ENCODE measurements around the gene TANGO2.

DNA sequence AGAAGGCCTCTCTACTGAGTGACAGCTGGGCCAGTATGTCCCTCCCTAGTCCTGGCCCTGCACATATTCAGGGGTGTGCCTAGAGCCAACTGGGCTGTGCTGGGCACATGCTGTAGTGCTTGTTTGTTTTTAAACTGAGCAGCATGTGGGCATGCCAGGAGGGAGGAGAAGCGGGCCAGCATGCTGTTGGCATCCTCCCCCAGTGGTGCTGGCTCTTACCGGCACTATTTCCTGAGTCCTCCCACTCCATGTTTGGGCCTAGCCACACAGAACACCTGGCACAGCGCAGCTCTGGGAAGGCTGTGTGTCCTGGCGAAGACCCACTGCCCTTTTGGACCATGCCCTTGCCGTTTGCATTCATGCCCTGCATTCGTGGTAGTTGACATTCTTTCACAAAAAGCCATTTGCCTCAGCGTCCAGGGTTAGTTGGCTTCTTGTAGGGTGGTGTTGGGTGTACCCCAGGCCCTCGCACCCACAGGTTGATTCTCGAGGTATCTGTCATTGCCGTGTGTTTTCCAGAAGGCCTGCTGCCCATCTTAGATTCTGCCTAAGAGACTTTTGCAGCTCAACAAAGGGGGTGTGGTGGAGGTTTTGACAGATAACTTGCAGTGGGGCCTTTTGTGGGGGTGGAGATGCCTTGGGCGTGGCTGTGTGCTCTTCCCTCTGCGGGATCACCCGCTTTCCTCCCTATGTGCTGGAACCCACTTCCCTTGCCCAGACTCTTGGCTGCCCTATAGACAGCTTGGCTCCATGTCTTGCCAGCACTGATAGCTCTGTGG lies 72.7 kb downstream of the TANGO2 start:
- TF ChIP-seq, protein P1, sequence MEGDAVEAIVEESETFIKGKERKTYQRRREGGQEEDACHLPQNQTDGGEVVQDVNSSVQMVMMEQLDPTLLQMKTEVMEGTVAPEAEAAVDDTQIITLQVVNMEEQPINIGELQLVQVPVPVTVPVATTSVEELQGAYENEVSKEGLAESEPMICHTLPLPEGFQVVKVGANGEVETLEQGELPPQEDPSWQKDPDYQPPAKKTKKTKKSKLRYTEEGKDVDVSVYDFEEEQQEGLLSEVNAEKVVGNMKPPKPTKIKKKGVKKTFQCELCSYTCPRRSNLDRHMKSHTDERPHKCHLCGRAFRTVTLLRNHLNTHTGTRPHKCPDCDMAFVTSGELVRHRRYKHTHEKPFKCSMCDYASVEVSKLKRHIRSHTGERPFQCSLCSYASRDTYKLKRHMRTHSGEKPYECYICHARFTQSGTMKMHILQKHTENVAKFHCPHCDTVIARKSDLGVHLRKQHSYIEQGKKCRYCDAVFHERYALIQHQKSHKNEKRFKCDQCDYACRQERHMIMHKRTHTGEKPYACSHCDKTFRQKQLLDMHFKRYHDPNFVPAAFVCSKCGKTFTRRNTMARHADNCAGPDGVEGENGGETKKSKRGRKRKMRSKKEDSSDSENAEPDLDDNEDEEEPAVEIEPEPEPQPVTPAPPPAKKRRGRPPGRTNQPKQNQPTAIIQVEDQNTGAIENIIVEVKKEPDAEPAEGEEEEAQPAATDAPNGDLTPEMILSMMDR (IDR thresholded peaks at IDR 0.05): no peak
- TF ChIP-seq POLR2A (IDR thresholded peaks at IDR 0.05): no peak

Data from lower leg skin (tissue), 3 donors.